AML-193 (cell line): ENCODE results near the gene FAM124B.
A peak's percentile ranks its signal among the peaks of the same experiment; 100 is the strongest.

Experiments
- DNase-seq, 2 experiments: peaks; one replicate each; lab custom pipeline; 2025; lab: John Stamatoyannopoulos, UW

FAM124B gene, protein sequence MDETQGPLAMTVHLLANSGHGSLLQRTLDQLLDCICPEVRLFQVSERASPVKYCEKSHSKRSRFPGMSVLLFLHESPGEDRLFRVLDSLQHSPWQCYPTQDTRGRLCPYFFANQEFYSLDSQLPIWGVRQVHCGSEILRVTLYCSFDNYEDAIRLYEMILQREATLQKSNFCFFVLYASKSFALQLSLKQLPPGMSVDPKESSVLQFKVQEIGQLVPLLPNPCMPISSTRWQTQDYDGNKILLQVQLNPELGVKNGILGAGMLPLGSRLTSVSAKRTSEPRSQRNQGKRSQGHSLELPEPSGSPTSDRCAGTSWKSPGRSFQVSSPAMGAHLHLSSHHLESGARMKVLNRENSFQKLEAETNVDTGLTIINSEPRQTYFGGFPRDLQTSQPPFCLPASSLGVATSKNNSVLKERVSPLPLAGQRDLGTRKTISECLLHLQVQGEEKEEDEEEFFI

GRCh38 chr2:224401641-224402342, at the start of gene FAM124B:
TSS of gene FAM124B (minus strand) at chr2:224402107. CDS start at chr2:224401768, 339 bp downstream.
- peak; percentile 81 to 90 for DNase-seq

GRCh38 chr2:224449212-224450147, 47.6 kb upstream of the FAM124B start:
- DNase-seq: peak; percentile 55 to 57

GRCh38 chr2:224448236-224448635, 46.3 kb upstream of the FAM124B start:
- DNase-seq: no peak

DNA sequence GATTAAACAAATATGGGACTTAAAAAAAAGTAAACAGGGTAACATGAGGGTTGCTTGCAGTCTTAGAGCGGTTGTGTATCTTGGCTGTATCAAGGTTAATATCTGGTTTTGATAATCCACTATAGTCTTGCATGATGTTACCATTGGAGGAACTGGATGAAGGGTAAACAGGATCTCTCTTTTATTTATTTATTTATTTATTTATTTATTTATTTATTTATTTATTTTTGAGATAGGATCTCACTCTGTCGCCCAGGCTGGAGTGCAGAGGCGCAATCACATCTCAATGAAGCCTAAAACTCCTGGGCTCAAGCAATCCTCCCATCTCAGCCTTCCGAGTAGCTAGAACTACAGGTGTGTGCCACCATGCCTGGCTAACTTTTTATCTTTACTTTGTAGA, 42.9 kb upstream of the FAM124B start:
- DNase-seq: no peak

DNA sequence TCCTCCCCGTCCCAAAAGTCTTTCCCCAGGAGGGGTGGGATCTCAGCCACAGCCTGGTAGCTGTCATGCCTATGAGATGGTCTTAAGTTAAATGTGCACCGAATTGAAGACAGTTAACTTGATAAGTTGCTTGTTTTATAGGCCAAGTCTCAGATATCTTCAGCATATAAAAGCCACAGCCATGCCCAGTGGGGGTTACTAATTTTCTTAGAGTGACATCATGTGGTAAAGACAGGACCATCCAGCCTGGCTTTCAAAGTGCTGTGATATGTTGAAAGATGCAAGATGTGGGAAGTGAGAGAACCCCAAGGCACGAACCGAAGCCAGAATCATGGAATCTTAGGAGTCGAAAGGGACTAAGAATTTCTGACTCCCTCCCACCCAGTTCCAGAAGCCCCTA, 42.1 kb upstream of the FAM124B start:
- no peak for DNase-seq

DNA sequence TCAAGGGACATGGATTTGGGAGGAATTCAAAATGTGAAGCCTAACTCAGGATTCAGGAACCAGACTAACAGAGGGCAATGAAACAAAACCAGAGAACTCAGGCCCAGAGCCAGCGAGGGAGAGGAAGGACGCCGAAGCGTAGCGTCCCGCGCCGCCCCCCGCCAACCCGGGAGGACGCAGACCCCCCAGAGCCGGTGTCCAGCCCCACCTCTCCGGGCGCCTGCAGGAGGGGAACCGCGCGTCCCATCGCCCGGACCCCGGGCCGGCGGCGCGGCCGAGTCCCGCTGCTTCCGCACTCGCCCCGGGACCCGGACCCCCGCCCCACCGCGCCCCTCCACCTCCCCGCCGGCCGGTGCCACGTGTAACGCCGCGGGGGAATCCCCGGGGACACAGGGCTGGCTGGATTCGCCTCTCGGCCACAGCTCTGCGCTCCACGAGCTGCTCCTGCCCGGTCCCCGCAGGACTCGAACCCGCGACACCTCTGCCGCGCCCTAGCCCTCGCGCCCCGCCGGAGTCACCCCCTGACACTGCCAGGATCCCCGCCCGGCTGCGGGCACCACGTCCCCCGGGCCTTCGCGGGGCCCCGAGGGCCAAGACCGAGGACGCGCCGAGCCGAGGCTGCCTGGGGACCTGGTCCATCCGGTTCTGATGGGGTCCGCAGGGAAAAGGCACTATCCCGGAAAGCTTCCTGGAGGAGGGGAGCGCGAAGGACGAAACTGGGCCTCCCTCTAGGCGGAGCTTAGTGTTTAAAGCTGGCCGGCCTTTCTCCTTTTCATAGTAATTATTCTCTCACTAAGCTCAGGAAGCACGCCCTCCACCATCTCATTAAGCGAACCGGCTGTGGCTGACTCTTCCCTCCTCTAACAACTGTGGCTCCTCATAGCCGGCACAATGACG, 40.4 kb upstream of the FAM124B start:
- DNase-seq: peak; percentile 9 to 19

- no peak for DNase-seq
These were observed 39.1 kb upstream of the FAM124B start for GRCh38 chr2:224440988-224441387.

GRCh38 chr2:224438726-224439125, 36.8 kb upstream of the FAM124B start:
- DNase-seq: no peak

DNA sequence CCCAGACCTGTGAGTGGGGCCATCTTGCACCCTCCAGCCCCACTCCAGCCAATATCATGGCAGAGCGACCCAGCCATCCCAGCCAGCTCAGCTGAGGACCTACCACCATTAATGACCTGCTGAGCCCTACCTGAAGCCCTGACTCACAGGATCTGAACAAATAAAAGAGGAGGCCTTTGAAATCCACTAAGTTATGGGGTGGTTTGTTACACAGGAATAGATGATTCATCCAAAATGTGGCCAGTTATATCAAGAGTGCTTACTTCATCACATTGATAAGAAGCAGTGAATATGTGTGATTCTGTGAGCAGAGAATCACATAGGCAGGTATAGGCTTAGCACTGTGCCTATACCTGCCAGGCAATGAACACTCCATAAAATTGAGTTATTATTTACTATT, 34.7 kb upstream of the FAM124B start:
- DNase-seq: no peak

DNA sequence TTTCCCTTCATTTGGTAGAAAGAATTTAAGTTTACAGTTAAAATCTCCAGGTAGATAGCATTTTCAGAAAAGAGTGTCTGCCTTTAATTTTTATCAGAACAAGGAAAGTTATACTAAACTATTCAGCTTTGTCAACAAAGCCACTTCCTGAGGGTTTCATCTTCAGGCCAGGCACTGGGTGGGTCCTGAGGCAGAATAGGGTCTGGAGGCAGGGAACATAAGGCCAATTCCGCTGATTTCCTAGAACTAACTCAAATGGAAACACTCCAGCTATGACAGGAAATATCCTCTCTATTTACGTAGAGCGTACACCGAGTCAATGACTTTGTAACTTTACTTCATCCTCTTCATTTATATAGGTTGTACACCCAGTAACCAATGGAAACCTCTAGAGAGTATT, 32.7 kb upstream of the FAM124B start:
- DNase-seq: no peak

- DNase-seq: no peak
These were observed 31.5 kb upstream of the FAM124B start for GRCh38 chr2:224433442-224433841.

DNA sequence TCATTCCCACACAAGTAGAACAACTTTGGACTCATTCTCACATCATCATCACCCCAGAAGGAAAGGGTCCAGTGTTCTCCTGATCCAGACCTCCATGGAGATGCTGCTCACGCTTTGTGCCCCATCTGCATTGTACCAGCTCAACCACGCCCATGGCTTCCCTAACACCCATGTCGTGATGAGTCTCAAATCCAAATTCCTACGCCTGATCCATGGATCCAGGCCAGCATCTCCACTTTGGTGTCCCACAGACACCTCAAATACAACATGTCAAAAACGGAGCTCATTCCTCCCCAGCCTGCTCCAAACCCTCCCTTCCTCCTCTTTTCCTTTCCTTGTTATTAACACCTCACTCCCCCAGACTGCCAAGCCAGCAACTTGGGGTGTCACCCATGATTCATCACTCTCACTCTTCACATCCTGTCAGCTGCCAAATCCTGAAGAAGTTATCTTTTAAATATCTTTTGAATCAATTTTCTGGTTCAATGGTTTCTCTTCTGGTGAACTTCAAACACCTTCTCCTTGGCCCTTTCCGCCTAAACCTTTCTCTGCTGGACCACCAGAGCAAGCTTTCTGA, 30.2 kb upstream of the FAM124B start:
- no peak for DNase-seq

DNA sequence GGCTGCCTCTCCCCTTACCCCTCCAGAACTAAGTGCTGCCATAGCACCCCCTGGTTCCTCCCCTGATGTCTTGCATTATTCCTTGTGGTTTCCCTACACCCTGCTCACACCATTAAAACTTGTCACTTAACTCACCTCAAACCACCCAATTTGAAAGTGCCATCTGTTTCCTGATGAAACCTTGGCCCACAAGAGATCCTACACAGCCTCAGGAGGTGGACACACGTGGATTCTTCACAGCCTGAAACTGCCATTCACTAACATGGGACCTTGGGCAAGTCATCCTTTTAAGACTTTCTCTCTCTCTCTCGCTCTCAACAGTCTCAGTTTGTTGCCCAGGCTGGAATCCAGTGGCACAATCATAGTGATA, 27.5 kb upstream of the FAM124B start:
- peak in 1 of 2 experiments; percentile 8 for DNase-seq

GRCh38 chr2:224428787-224429440, 27.0 kb upstream of the FAM124B start:
- DNase-seq: no peak

GRCh38 chr2:224427471-224427870, 25.6 kb upstream of the FAM124B start:
- DNase-seq: no peak

GRCh38 chr2:224426656-224427055, 24.7 kb upstream of the FAM124B start:
- no peak for DNase-seq

DNA sequence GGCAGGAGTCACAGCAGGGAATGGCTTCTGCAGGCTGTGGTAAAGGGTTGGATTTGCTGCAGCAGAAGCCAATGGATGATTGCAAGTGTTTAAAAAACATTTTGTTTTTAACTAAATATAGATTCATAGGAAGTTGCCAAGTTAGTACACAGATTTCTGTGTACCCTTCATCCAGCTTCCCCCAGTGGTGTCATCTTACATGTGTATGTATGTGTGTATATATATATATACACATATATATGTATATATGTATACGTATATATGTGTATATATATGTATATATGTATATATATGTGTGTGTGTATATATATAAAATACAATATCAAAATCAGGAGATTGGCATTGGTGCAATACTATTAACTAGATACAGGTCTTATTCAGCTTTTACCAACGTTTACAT, 19.2 kb upstream of the FAM124B start:
- no peak for DNase-seq

- no peak for DNase-seq
These were observed 16.0 kb upstream of the FAM124B start for GRCh38 chr2:224417947-224418346.

GRCh38 chr2:224417361-224417729, 15.4 kb upstream of the FAM124B start:
- DNase-seq: no peak

DNA sequence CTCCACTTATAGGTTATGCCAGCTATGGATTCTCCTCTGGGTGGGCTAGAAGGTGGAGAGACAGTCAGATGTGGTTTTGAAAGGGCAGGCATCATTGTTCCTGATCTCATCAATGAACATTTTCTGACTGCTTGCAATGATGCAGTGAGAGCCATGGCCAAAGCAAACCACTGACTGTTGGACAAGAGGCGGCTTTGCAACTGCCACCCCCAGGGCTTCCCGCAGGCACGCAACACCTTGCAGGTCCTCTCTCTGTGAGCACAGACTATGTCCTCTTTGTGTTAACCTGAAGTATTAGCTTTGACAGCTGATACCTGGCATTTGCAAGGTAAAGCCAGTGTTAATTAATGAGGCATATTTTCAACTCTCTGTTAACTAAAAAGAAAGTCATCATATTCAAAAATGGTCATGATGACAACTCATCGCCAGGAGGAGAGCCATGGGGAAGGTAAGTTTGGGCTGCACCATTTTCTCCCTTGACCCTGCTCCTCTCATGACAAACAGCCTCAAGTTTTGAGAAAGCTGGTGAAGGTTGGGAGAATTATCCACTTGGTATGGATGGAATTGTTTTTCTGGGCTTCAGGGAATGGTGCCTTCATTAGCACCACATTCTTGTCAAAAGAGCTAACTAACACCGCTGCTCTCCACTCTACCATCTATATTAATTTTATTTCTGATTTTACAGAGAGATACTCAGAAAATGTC, 14.9 kb upstream of the FAM124B start:
- DNase-seq: no peak
